Trophoblast cell (in vitro differentiated cells and primary cell): ENCODE results near the gene SLC27A2.
"Not testable (repeated sequence)": the region's sequence is repeated elsewhere in the genome, so short reads cannot be mapped to it uniquely, and the experiment has no call there.

ENCODE experiments used
- DNase-seq, 2 donors: peaks; one replicate each; pipeline ENCODE4 v3.0.0-alpha.2; 2016
- H2AFZ ChIP-seq: 2 replicates; pipeline ENCODE4 v1.6.1; 2013; ENCODE audit warnings: low read length, moderate library complexity, mild to moderate bottlenecking; ENCODE audit not compliant: insufficient read depth, poor library complexity
- H2AK5ac ChIP-seq: 2 replicates; pipeline ENCODE4 v1.6.1; 2013; ENCODE audit warnings: mild to moderate bottlenecking, low read length
- H2BK120ac ChIP-seq: 2 replicates; pipeline ENCODE4 v1.6.1; 2013; ENCODE audit warnings: low read length, mild to moderate bottlenecking, moderate library complexity; ENCODE audit not compliant: insufficient read depth, poor library complexity
- H2BK12ac ChIP-seq: 2 replicates; pipeline ENCODE4 v1.6.1; 2013; ENCODE audit warnings: mild to moderate bottlenecking, low read length, moderate library complexity
- H2BK5ac ChIP-seq: 2 replicates; pipeline ENCODE4 v1.6.1; 2013; ENCODE audit warnings: low read length, low read depth, moderate library complexity, mild to moderate bottlenecking; ENCODE audit not compliant: poor library complexity
- H3K14ac ChIP-seq: 2 replicates; pipeline ENCODE4 v1.6.1; 2013; ENCODE audit warnings: mild to moderate bottlenecking, low read length
- H3K18ac ChIP-seq: 2 replicates; pipeline ENCODE4 v1.6.1; 2013; ENCODE audit warnings: mild to moderate bottlenecking, low read length
- H3K23ac ChIP-seq: 2 replicates; pipeline ENCODE4 v1.6.1; 2013; ENCODE audit warnings: low read length
- H3K27ac ChIP-seq: 2 replicates; pipeline ENCODE4 v1.5.1; 2013; ENCODE audit warnings: low read depth, mild to moderate bottlenecking, inconsistent platforms, low read length, moderate library complexity
- H3K27me3 ChIP-seq: 2 replicates; pipeline ENCODE4 v1.6.1; 2013; ENCODE audit warnings: inconsistent platforms, mild to moderate bottlenecking, low read length, moderate library complexity; ENCODE audit not compliant: insufficient read depth
- H3K36me3 ChIP-seq, 2 experiments: 1 replicate in 1 of 2; 2 replicates in 1 of 2; pipeline ENCODE4 v1.6.1; 2013; ENCODE audit warnings: low read length in 2 of 2, mild to moderate bottlenecking in 2 of 2, moderate library complexity in 1 of 2; ENCODE audit not compliant: insufficient read depth in 2 of 2, control insufficient read depth in 1 of 2
- H3K4ac ChIP-seq: 2 replicates; pipeline ENCODE4 v1.6.1; 2013; ENCODE audit warnings: low read depth, mild to moderate bottlenecking, low read length, moderate library complexity
- H3K4me1 ChIP-seq, 2 experiments: 1 replicate in 1 of 2; 2 replicates in 1 of 2; pipeline ENCODE4 v1.6.1; 2013; ENCODE audit warnings: low read length in 2 of 2, mild to moderate bottlenecking in 2 of 2, moderate library complexity in 1 of 2; ENCODE audit not compliant: insufficient read depth in 2 of 2, control insufficient read depth in 1 of 2
- H3K4me2 ChIP-seq: 2 replicates; pipeline ENCODE4 v1.6.1; 2013; ENCODE audit warnings: inconsistent platforms, mild to moderate bottlenecking, low read length, moderate library complexity
- H3K4me3 ChIP-seq: 2 replicates; pipeline ENCODE4 v1.5.1; 2013; ENCODE audit warnings: mild to moderate bottlenecking, low read depth, low read length, inconsistent platforms
- H3K79me1 ChIP-seq: one replicate; pipeline ENCODE4 v1.6.1; 2013; ENCODE audit warnings: low read length
- H3K79me2 ChIP-seq: 2 replicates; pipeline ENCODE4 v1.6.1; 2013; ENCODE audit warnings: low read length, mild to moderate bottlenecking; ENCODE audit not compliant: control insufficient read depth, insufficient read depth, poor library complexity
- H3K9ac ChIP-seq: 2 replicates; pipeline ENCODE4 v1.6.1; 2013; ENCODE audit warnings: mild to moderate bottlenecking, low read length
- H3K9me3 ChIP-seq: 2 replicates; pipeline ENCODE4 v1.6.1; 2013; ENCODE audit warnings: low read depth, mild to moderate bottlenecking, control low read depth, inconsistent platforms, low read length; ENCODE audit not compliant: insufficient read depth
- H4K12ac ChIP-seq: 2 replicates; pipeline ENCODE4 v1.6.1; 2013; ENCODE audit warnings: low read depth, mild to moderate bottlenecking, low read length, moderate library complexity
- H4K8ac ChIP-seq: 2 replicates; pipeline ENCODE4 v1.6.1; 2013; ENCODE audit warnings: low read depth, mild to moderate bottlenecking, low read length, moderate library complexity
- H4K91ac ChIP-seq: one replicate; pipeline ENCODE4 v1.6.1; 2013; ENCODE audit warnings: low read depth, mild to moderate bottlenecking, low read length, moderate library complexity
- WGBS: extraction: QIAGEN DNeasy Blood & Tissue Kit; methylation state at CpG from one replicate; pipeline ENCODE4 v1.1.7; 2013; ENCODE audit warnings: missing lambda C conversion rate; ENCODE audit not compliant: insufficient read length, insufficient coverage; ENCODE audit errors: extremely low coverage; 5-methylcytosine and 5-hydroxymethylcytosine counted together

The SLC27A2 gene

DNA sequence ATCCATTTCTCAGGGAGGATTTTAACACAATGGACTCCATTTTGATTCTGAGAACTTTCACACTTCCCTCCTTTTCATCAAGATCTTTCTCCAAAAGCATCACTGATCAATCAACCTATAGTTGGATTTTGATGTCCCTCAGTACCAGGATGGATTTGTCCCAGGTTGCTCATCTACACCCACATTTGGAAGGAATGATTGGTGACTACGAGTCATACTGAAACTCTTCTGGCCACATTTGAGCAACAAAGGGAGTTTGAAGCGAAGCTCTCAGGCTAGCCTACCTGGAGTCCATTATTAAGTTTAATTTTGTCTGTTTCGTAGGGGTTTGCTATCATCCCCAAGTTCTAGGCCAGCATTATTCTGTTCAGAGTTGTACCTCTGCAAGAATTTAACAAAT lies 31.6 kb upstream of the SLC27A2 start:
- Histone ChIP-seq H3K36me3 (no peaks in the 10 kb centered on the region), H3K23ac (no peak overlapping the region), H3K27ac (no peak overlapping the region), H3K9ac (no peak overlapping the region), H3K18ac (no peak overlapping the region), H3K79me2 (no peaks in the 10 kb centered on the region), H2BK120ac (no peak overlapping the region), H3K14ac (no peak overlapping the region), H3K9me3 (no peaks in the 10 kb centered on the region), H3K4me2 (no peak overlapping the region), H2BK5ac (no peak overlapping the region), H3K79me1 (peaks cover 2% of the 10 kb centered on the region), H4K91ac (no peak overlapping the region), H3K4me3 (no peak overlapping the region), H3K27me3 (no peaks in the 10 kb centered on the region), H2AK5ac (no peak overlapping the region), H2AFZ (no peak overlapping the region), H3K4ac (no peak overlapping the region), H3K4me1 (no peaks in the 10 kb centered on the region), H4K8ac (no peak overlapping the region), H2BK12ac (no peak overlapping the region), H4K12ac (no peak overlapping the region)
- no CpG with 5 or more reads among the region's 3 CpGs for WGBS
- no peak for DNase-seq

DNA sequence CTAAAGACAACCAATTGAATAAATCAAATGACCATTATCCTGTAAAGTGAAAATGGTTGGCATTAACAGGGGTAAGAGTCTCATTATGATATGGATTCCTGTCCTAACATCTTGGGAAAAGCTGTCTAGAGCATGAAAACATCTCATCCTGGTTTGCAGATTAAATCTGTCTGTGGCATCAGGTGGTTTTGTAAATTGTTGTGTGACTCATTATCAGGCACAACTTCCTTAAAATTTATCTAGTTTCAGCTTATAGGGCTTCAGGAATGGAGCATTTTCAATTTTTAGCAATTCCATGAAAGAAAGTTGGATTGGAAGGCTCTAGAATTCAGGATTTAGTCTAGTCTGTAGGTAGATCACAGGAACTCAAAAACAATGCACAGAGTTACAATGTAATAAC lies 31.1 kb upstream of the SLC27A2 start:
- H2BK5ac ChIP-seq: no peak overlapping the region
- no peak overlapping the region for H3K18ac ChIP-seq
- H4K12ac ChIP-seq: no peak overlapping the region
- no peaks in the 10 kb centered on the region for H3K27me3 ChIP-seq
- no peak overlapping the region for H3K14ac ChIP-seq
- no peak overlapping the region for H3K27ac ChIP-seq
- no peak overlapping the region for H3K4me2 ChIP-seq
- no peak overlapping the region for H2BK120ac ChIP-seq
- H3K23ac ChIP-seq: no peak overlapping the region
- H3K79me1 ChIP-seq: peaks cover 2% of the 10 kb centered on the region
- no peak overlapping the region for H2AFZ ChIP-seq
- H4K8ac ChIP-seq: no peak overlapping the region
- no peak overlapping the region for H3K4ac ChIP-seq
- H4K91ac ChIP-seq: no peak overlapping the region
- H2BK12ac ChIP-seq: no peak overlapping the region
- H2AK5ac ChIP-seq: no peak overlapping the region
- no peaks in the 10 kb centered on the region for H3K4me1 ChIP-seq
- H3K79me2 ChIP-seq: no peaks in the 10 kb centered on the region
- H3K9me3 ChIP-seq: no peaks in the 10 kb centered on the region
- H3K36me3 ChIP-seq: no peaks in the 10 kb centered on the region
- no peak overlapping the region for H3K4me3 ChIP-seq
- no peak for DNase-seq
- no peak overlapping the region for H3K9ac ChIP-seq

DNA sequence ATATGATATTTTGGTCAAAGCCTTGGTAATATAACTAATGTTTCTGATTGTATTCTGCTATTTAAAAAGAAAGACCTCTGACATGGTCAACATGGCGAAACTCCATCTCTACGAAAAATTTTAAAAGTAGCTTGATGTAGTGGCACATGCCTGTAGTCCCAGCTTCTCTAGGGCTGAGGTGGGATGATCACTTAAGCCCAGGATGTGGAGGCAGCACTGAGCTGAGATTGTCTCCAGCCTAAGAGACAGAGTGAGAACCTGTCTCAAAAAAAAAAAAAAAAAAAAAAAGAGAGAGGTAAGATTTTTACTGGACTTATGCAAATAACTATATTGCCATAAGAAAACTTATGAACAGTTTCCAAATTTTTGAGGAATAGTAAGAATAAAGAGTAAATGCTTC lies 30.5 kb upstream of the SLC27A2 start:
- no CpG with 5 or more reads among the region's 2 CpGs for WGBS

DNA sequence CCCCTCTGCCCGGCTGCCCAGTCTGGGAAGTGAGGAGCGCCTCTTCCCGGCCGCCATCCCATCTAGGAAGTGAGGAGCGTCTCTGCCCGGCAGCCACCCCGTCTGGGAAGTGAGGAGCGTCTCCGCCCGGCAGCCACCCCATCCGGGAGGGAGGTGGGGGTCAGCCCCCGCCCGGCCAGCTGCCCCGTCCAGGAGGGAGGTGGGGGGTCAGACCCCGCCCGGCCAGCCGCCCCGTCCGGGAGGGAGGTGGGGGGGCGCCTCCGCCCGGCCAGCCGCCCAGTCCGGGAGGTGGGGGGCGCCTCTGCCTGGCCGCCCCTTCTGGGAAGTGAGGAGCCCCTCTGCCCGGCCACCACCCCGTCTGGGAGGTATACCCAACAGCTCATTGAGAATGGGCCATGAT lies 23.8 kb upstream of the SLC27A2 start:
- H3K9ac ChIP-seq, DNase-seq, H2AK5ac ChIP-seq, H3K79me1 ChIP-seq, H2BK5ac ChIP-seq, H3K79me2 ChIP-seq, H4K12ac ChIP-seq, H4K91ac ChIP-seq, H3K9me3 ChIP-seq, H3K4ac ChIP-seq, H3K23ac ChIP-seq, H3K4me1 ChIP-seq, H3K4me3 ChIP-seq, H3K18ac ChIP-seq, H2AFZ ChIP-seq, H3K4me2 ChIP-seq, H2BK120ac ChIP-seq, H3K27me3 ChIP-seq, H3K27ac ChIP-seq, H2BK12ac ChIP-seq, H3K14ac ChIP-seq, H3K36me3 ChIP-seq, H4K8ac ChIP-seq: not testable (repeated sequence)
- no CpG with 5 or more reads among the region's 28 CpGs for WGBS

More for the DNA sequence above, 30.5 kb upstream of the SLC27A2 start:
- no peak overlapping the region for H3K23ac ChIP-seq
- no peaks in the 10 kb centered on the region for H3K79me2 ChIP-seq
- H3K36me3 ChIP-seq: no peaks in the 10 kb centered on the region
- H3K9ac ChIP-seq: no peak overlapping the region
- no peak overlapping the region for H2AFZ ChIP-seq
- H3K79me1 ChIP-seq: peaks cover 2% of the 10 kb centered on the region
- no peak overlapping the region for H3K4ac ChIP-seq
- H3K27me3 ChIP-seq: no peaks in the 10 kb centered on the region
- no peak overlapping the region for H2BK5ac ChIP-seq
- H4K8ac ChIP-seq: no peak overlapping the region
- H3K4me3 ChIP-seq: no peak overlapping the region
- no peak overlapping the region for H3K27ac ChIP-seq
- H3K18ac ChIP-seq: no peak overlapping the region
- no peak overlapping the region for H2BK12ac ChIP-seq
- no peak for DNase-seq
- no peaks in the 10 kb centered on the region for H3K9me3 ChIP-seq
- no peak overlapping the region for H3K14ac ChIP-seq
- no peak overlapping the region for H4K12ac ChIP-seq
- H4K91ac ChIP-seq: no peak overlapping the region
- no peak overlapping the region for H3K4me2 ChIP-seq
- no peak overlapping the region for H2AK5ac ChIP-seq
- no peak overlapping the region for H2BK120ac ChIP-seq
- H3K4me1 ChIP-seq: no peaks in the 10 kb centered on the region
